ENCODE measurements around the gene SLC13A3.

DNA sequence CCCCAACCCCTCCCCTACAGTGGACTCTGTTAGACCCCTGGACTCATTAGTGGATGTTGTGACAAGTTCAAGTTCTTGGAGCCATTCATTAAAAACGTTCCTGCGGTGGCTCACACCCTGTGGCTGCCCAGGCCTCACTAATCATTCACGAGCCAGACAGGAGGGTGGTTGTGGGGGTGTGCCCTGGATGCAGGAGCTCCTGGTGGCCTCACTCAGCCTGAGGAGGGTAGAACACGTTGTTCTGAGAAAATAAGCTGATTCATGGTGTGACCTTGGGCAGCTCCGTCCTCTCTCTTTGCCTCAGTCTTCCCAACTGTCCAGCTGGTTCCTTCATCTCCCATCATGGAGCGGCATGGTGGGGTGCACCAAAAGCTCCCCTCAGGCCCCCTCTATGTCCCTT is 16.7 kb downstream of the SLC13A3 start:
- TF ChIP-seq POLR2AphosphoS5 (IDR thresholded peaks at IDR 0.05; ENCODE audit: borderline replicate concordance, low read depth, low read length) (no peak), EZH2 (IDR thresholded peaks at IDR 0.05) (no peak)

Data from SK-N-MC (cell line).